ENCODE measurements around the gene CFAP68. TPM values are rescaled to one million over a fixed set of nuclear protein-coding genes. Genes with fewer than 3 reads are reported as not detected.

The CFAP68 gene
- total and polyA plus RNA-seq, 2 of the 13 experiments (the other 11 are each of a cell fraction or from before 2014, with no cell fraction given) = 22.2 to 25.6 TPM

- TF ChIP-seq NAIF1 (CRISPR knock-in tag; IDR thresholded peaks at IDR 0.05; ENCODE audit: borderline replicate concordance) (no peak), ZNF530 (CRISPR knock-in tag; IDR thresholded peaks at IDR 0.05; ENCODE audit: low read depth) (no peak), ZNF264 (CRISPR knock-in tag; IDR thresholded peaks at IDR 0.05) (no peak), ZNF12 (CRISPR knock-in tag; IDR thresholded peaks at IDR 0.05) (no peak), ZNF777 (CRISPR knock-in tag; IDR thresholded peaks at IDR 0.05) (no peak)
Observed at GRCh38 chr11:111921541-111922230, 42.3 kb downstream of the CFAP68 start (continued).

GRCh38 chr11:111922803-111923202 lies 43.5 kb downstream of the CFAP68 start:
- POLR2A ChIA-PET = interaction anchor here (1.3 kb wide), 1 partner anchor 44 kb away, joined by 3 read pairs; the partner anchor contains the start of gene FDXACB1
- TF ChIP-seq RXRB (CRISPR knock-in tag; IDR thresholded peaks at IDR 0.05; ENCODE audit: borderline replicate concordance) = no peak
- TF ChIP-seq CREB1 (IDR thresholded peaks at IDR 0.05) = no peak
- 0 out of 2 replicates have a peak, but pooled peaks have one; percentile 1 for TF ChIP-seq CREB1 (CRISPR knock-in tag; IDR thresholded peaks at IDR 0.05)
- TF ChIP-seq CEBPB (IDR thresholded peaks at IDR 0.05; ENCODE audit: borderline replicate concordance, low read depth, low read length) = peak; percentile 95
- TF ChIP-seq CEBPG (CRISPR knock-in tag; IDR thresholded peaks at IDR 0.05) = peak; percentile 95
- TF ChIP-seq ZNF687 (CRISPR knock-in tag; IDR thresholded peaks at IDR 0.05) = no peak
- intact Hi-C loops (cut with micrococcal nuclease; ENCODE audit: unreplicated experiment) = no loop called here
- Histone ChIP-seq H3K27ac (ENCODE audit: extremely low read length, insufficient read depth, low read length) (peak overlapping the region; percentile 92), H3K4me3 (replicated peaks in 1 of 3; ENCODE audit: insufficient read depth in 1 of 3, low read depth in 2 of 3, low read length in 3 of 3) (peak overlapping the region in 2 of 3 experiments; percentile 49 to 57; a peak in 4 of 6 replicates), H3K9ac (ENCODE audit: insufficient read depth, low read depth, low read length) (peak overlapping the region; percentile 72), H4K20me1 (ENCODE audit: insufficient read depth, low read length) (no peaks in the 10 kb centered on the region), H3K36me3 (replicated peaks in 1 of 2; ENCODE audit: control insufficient read depth in 1 of 2, insufficient read depth in 2 of 2, low read length in 2 of 2) (no peaks in the 10 kb centered on the region), H3K9me3 (ENCODE audit: low read length) (no peaks in the 10 kb centered on the region), H2AFZ (ENCODE audit: low read length) (no peak overlapping the region), H3K4me1 (ENCODE audit: insufficient read depth, low read length) (peaks cover 91% of the 10 kb centered on the region), H3K4me2 (ENCODE audit: low read depth, low read length) (peak overlapping the region; percentile 78), H3K27me3 (ENCODE audit: control insufficient read depth in 1 of 2, insufficient read depth in 2 of 2, low read length in 2 of 2) (no peaks in the 10 kb centered on the region), H3K79me2 (ENCODE audit: insufficient read depth, low read length) (no peaks in the 10 kb centered on the region)
- in situ Hi-C loops (cut with HindIII; ENCODE audit: extremely low pct_ligation_motif_present, low pct_unique_long_range_greater_than_20kb) = no loop called here
- CTCF ChIA-PET (ENCODE audit: low intra/inter-chr PET ratio, low total read pairs) = no interaction called here
- BruUV-seq (replicated peaks) = no TSS peak
- no peak for ATAC-seq
- WGBS (ENCODE audit: low lambda C conversion rate) = 4% methylated on average over 2 of the region's 2 CpGs
- no peak for FAIRE-seq
- peak; percentile 41 for DNase-seq (ENCODE audit: low spot score)
